Measurements from ENCODE around the gene ATCAY.
"Not testable (repeated sequence)": the region's sequence is repeated elsewhere in the genome, so short reads cannot be mapped to it uniquely, and the experiment has no call there.

Gene ATCAY

GRCh38 chr19:3932931-3933810 is 52.7 kb downstream of the ATCAY start, which contains the start of gene NMRK2:
Gene NMRK2 (plus strand): TSS chr19:3933069. CDS start chr19:3933672, 603 bp downstream.
- Histone ChIP-seq H2AFZ (ENCODE audit: low read length) (no peak within 1 kb of the TSS), H3K9me2 (replicated peaks; ENCODE audit: low read depth, low read length) (no peaks in the 10 kb centered on the region), H3K4me1 (ENCODE audit: insufficient read depth, low read length, poor library complexity, severe bottlenecking) (no peaks in the 10 kb centered on the region), H3K27me3 (ENCODE audit: insufficient read depth, low read length, poor library complexity, severe bottlenecking) (no peaks in the 10 kb centered on the region), H3K9ac (ENCODE audit: low read depth, low read length, poor library complexity, severe bottlenecking) (no peak within 1 kb of the TSS), H3K9me3 (ENCODE audit: insufficient read depth, low read depth, low read length) (no peaks in the 10 kb centered on the region), H3K36me3 (ENCODE audit: insufficient read depth, low read length) (no peaks in the 10 kb centered on the region), H3F3A (ENCODE audit: low read depth) (no peaks in the 10 kb centered on the region), H4K20me1 (ENCODE audit: insufficient read depth, low read length, poor library complexity, severe bottlenecking) (no peaks in the 10 kb centered on the region), H3K4me2 (ENCODE audit: low read depth, low read length, poor library complexity, severe bottlenecking) (no peak within 1 kb of the TSS), H3K79me2 (ENCODE audit: insufficient read depth, low read length) (no peaks in the 10 kb centered on the region), H3K4me3 (ENCODE audit: low read length, poor library complexity, severe bottlenecking) (no peak within 1 kb of the TSS)
- TF ChIP-seq, protein P1, sequence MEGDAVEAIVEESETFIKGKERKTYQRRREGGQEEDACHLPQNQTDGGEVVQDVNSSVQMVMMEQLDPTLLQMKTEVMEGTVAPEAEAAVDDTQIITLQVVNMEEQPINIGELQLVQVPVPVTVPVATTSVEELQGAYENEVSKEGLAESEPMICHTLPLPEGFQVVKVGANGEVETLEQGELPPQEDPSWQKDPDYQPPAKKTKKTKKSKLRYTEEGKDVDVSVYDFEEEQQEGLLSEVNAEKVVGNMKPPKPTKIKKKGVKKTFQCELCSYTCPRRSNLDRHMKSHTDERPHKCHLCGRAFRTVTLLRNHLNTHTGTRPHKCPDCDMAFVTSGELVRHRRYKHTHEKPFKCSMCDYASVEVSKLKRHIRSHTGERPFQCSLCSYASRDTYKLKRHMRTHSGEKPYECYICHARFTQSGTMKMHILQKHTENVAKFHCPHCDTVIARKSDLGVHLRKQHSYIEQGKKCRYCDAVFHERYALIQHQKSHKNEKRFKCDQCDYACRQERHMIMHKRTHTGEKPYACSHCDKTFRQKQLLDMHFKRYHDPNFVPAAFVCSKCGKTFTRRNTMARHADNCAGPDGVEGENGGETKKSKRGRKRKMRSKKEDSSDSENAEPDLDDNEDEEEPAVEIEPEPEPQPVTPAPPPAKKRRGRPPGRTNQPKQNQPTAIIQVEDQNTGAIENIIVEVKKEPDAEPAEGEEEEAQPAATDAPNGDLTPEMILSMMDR (conservative IDR thresholded peaks at IDR 0.05; ENCODE audit: low read length), result no peak
- no peak for TF ChIP-seq EZH2phosphoT487 (IDR thresholded peaks at IDR 0.05; ENCODE audit: borderline replicate concordance)

- no peaks in the 10 kb centered on the region for H3K4me1 ChIP-seq (ENCODE audit: insufficient read depth, low read length, poor library complexity, severe bottlenecking)
- H3K36me3 ChIP-seq (ENCODE audit: insufficient read depth, low read length), result no peaks in the 10 kb centered on the region
- H3K9ac ChIP-seq (ENCODE audit: low read depth, low read length, poor library complexity, severe bottlenecking), result no peak overlapping the region
- H3K9me2 ChIP-seq (replicated peaks; ENCODE audit: low read depth, low read length), result no peaks in the 10 kb centered on the region
- no peaks in the 10 kb centered on the region for H4K20me1 ChIP-seq (ENCODE audit: insufficient read depth, low read length, poor library complexity, severe bottlenecking)
- no peaks in the 10 kb centered on the region for H3F3A ChIP-seq (ENCODE audit: low read depth)
- H3K4me3 ChIP-seq (ENCODE audit: low read length, poor library complexity, severe bottlenecking), result no peak overlapping the region
- H3K79me2 ChIP-seq (ENCODE audit: insufficient read depth, low read length), result no peaks in the 10 kb centered on the region
- no peaks in the 10 kb centered on the region for H3K27me3 ChIP-seq (ENCODE audit: insufficient read depth, low read length, poor library complexity, severe bottlenecking)
- H3K4me2 ChIP-seq (ENCODE audit: low read depth, low read length, poor library complexity, severe bottlenecking), result no peak overlapping the region
- H3K9me3 ChIP-seq (ENCODE audit: insufficient read depth, low read depth, low read length), result no peaks in the 10 kb centered on the region
- TF ChIP-seq, protein P1 (conservative IDR thresholded peaks at IDR 0.05; ENCODE audit: low read length), result no peak
- no peak for TF ChIP-seq EZH2phosphoT487 (IDR thresholded peaks at IDR 0.05; ENCODE audit: borderline replicate concordance)
- no peak overlapping the region for H2AFZ ChIP-seq (ENCODE audit: low read length)
These were observed 56.3 kb downstream of the ATCAY start for GRCh38 chr19:3936506-3937442.

DNA sequence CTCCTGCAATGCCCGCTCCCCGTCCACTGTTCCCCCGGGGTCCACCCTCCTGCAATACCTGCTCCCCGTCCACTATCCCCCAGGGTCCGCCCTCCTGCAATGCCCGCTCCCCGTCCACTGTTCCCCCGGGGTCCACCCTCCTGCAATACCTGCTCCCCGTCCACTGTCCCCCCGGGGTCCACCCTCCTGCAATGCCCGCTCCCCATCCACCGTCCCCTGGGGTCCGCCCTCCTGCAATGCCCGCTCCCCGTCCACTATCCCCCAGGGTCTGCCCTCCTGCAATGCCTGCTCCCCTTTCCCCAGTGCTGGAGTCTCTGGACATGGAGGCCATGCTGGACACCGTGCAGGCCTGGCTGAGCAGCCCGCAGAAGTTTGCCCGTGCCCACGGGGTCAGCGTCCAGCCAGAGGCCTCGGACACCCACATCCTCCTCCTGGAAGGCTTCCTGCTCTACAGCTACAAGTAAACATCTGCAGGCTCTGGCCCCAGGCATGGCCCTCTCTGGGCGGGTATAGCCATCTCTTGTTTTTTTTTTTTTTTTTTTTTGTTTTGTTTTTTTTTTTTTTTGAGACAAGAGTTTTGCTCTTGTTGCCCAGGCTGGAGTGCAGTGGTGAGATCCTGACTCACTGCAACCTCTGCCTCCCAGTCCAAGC is 57.9 kb downstream of the ATCAY start:
- H3K4me1 ChIP-seq (ENCODE audit: insufficient read depth, low read length, poor library complexity, severe bottlenecking); H3K9ac ChIP-seq (ENCODE audit: low read depth, low read length, poor library complexity, severe bottlenecking); H3K27me3 ChIP-seq (ENCODE audit: insufficient read depth, low read length, poor library complexity, severe bottlenecking); H2AFZ ChIP-seq (ENCODE audit: low read length); H3K79me2 ChIP-seq (ENCODE audit: insufficient read depth, low read length); H3K9me2 ChIP-seq (replicated peaks; ENCODE audit: low read depth, low read length); H3K9me3 ChIP-seq (ENCODE audit: insufficient read depth, low read depth, low read length); H3F3A ChIP-seq (ENCODE audit: low read depth); H4K20me1 ChIP-seq (ENCODE audit: insufficient read depth, low read length, poor library complexity, severe bottlenecking); H3K4me2 ChIP-seq (ENCODE audit: low read depth, low read length, poor library complexity, severe bottlenecking); H3K36me3 ChIP-seq (ENCODE audit: insufficient read depth, low read length); H3K4me3 ChIP-seq (ENCODE audit: low read length, poor library complexity, severe bottlenecking): not testable (repeated sequence)
